Activated CD8-positive, alpha-beta memory T cell treated with anti-CD3 and anti-CD28 coated beads for 36 hours (primary cell): ENCODE results near the gene PTGS1. TPM values are rescaled to one million over a fixed set of nuclear protein-coding genes. Genes with fewer than 3 reads are reported as not detected.

ENCODE experiments used
- CTCF ChIA-PET: fragments of 350-600 bp; sonication (Branson Sonifier 250); formaldehyde crosslinking; loops from one replicate; lab custom pipeline; 2021; ENCODE audit warnings: antibody characterized with exemption; lab: Charles Lee
- POLR2A ChIA-PET: fragments of 350-600 bp; sonication (Branson Sonifier 250); formaldehyde crosslinking; loops from one replicate; lab custom pipeline; 2021; ENCODE audit warnings: antibody characterized with exemption; lab: Charles Lee
- total RNA-seq, 2 experiments: library from RNA; stranded (reverse); gene quantifications; one replicate each; pipeline ENCODE4 v1.2.3, GENCODE V29; 2021

PTGS1 gene
- total RNA-seq, 2 experiments from 2014 or later: 0.08 TPM; not detected in 1

GRCh38 chr9:122367774-122368460, 2.9 kb upstream of the PTGS1 start:
- POLR2A ChIA-PET: no interaction called here

GRCh38 chr9:122368642-122369041, 2.2 kb upstream of the PTGS1 start:
- ChIA-PET CTCF (interaction anchor here (0.8 kb wide), 1 partner anchor 17 kb away, joined by 5 read pairs; no protein-coding TSS in a partner anchor), POLR2A (no interaction called here)

More at GRCh38 chr9:122367774-122368460, 2.9 kb upstream of the PTGS1 start:
- CTCF ChIA-PET: interaction anchor here (1.0 to 1.1 kb wide), 2 partner anchors 17 to 18 kb away, joined by 3 read pairs; no protein-coding TSS in a partner anchor

- CTCF ChIA-PET: interaction anchor here (1.8 kb wide), 1 partner anchor 20 kb away, joined by 6 read pairs; no protein-coding TSS in a partner anchor
- POLR2A ChIA-PET: no interaction called here
Measured at GRCh38 chr9:122370303-122370702, 521 bp upstream of the PTGS1 start.

GRCh38 chr9:122371846-122372245, 1.0 kb downstream of the PTGS1 start:
- ChIA-PET CTCF (no interaction called here), POLR2A (no interaction called here)

- CTCF ChIA-PET: interaction anchor here (0.5 to 0.8 kb wide), 2 partner anchors 9 to 21 kb away, joined by 3 read pairs; no protein-coding TSS in a partner anchor
- POLR2A ChIA-PET: no interaction called here
Measured at GRCh38 chr9:122372856-122373845, 2.3 kb downstream of the PTGS1 start.

- CTCF ChIA-PET: no interaction called here
- POLR2A ChIA-PET: no interaction called here
Measured at GRCh38 chr9:122374885-122375420, 4.1 kb downstream of the PTGS1 start.

- ChIA-PET CTCF (no interaction called here), POLR2A (no interaction called here)
Measured at GRCh38 chr9:122376796-122377195, 6.0 kb downstream of the PTGS1 start.

- POLR2A ChIA-PET: no interaction called here
- CTCF ChIA-PET: no interaction called here
Measured at GRCh38 chr9:122377241-122378164, 6.7 kb downstream of the PTGS1 start.

- POLR2A ChIA-PET: no interaction called here
- CTCF ChIA-PET: no interaction called here
Measured at GRCh38 chr9:122378236-122378635, 7.4 kb downstream of the PTGS1 start.

GRCh38 chr9:122379340-122379739, 8.5 kb downstream of the PTGS1 start:
- ChIA-PET POLR2A (no interaction called here), CTCF (interaction anchor here (0.7 kb wide), 1 partner anchor 85 kb away, joined by 3 read pairs; no protein-coding TSS in a partner anchor)

- POLR2A ChIA-PET: no interaction called here
- CTCF ChIA-PET: interaction anchor here (0.7 kb wide), 1 partner anchor 84 kb away, joined by 3 read pairs; no protein-coding TSS in a partner anchor
Measured at GRCh38 chr9:122380293-122380692, 9.5 kb downstream of the PTGS1 start.

GRCh38 chr9:122381206-122381950, 10.6 kb downstream of the PTGS1 start:
- ChIA-PET CTCF (no interaction called here), POLR2A (no interaction called here)

GRCh38 chr9:122382901-122383850, 12.4 kb downstream of the PTGS1 start:
- ChIA-PET CTCF (interaction anchor here (1.1 kb wide), 1 partner anchor 10 kb away, joined by 3 read pairs; no protein-coding TSS in a partner anchor), POLR2A (no interaction called here)

- POLR2A ChIA-PET: no interaction called here
- CTCF ChIA-PET: no interaction called here
Measured at GRCh38 chr9:122383992-122384461, 13.2 kb downstream of the PTGS1 start.

- ChIA-PET CTCF (no interaction called here), POLR2A (no interaction called here)
Measured at GRCh38 chr9:122386311-122386872, 15.6 kb downstream of the PTGS1 start.

- ChIA-PET CTCF (no interaction called here), POLR2A (no interaction called here)
Measured at GRCh38 chr9:122387536-122387935, 16.7 kb downstream of the PTGS1 start.
